ENCODE measurements around the gene CFTR. TPM values are rescaled to one million over a fixed set of nuclear protein-coding genes. Genes with fewer than 3 reads are reported as not detected.
"Not testable (repeated sequence)": the region's sequence is repeated elsewhere in the genome, so short reads cannot be mapped to it uniquely, and the experiment has no call there.

The CFTR gene
- total RNA-seq (2.0 TPM), polyA plus RNA-seq (0.05 TPM)

DNA sequence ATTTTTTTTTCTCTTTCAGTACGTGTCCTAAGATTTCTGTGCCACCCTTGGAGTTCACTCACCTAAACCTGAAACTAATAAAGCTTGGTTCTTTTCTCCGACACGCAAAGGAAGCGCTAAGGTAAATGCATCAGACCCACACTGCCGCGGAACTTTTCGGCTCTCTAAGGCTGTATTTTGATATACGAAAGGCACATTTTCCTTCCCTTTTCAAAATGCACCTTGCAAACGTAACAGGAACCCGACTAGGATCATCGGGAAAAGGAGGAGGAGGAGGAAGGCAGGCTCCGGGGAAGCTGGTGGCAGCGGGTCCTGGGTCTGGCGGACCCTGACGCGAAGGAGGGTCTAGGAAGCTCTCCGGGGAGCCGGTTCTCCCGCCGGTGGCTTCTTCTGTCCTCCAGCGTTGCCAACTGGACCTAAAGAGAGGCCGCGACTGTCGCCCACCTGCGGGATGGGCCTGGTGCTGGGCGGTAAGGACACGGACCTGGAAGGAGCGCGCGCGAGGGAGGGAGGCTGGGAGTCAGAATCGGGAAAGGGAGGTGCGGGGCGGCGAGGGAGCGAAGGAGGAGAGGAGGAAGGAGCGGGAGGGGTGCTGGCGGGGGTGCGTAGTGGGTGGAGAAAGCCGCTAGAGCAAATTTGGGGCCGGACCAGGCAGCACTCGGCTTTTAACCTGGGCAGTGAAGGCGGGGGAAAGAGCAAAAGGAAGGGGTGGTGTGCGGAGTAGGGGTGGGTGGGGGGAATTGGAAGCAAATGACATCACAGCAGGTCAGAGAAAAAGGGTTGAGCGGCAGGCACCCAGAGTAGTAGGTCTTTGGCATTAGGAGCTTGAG, at the start of gene CFTR:
TSS of gene CFTR (plus strand) at position 801 of the 830 bp plus-strand sequence. CDS start 70 bp downstream, outside the sequence.
- no peak for DNase-seq (ENCODE audit: extremely low spot score)

DNA sequence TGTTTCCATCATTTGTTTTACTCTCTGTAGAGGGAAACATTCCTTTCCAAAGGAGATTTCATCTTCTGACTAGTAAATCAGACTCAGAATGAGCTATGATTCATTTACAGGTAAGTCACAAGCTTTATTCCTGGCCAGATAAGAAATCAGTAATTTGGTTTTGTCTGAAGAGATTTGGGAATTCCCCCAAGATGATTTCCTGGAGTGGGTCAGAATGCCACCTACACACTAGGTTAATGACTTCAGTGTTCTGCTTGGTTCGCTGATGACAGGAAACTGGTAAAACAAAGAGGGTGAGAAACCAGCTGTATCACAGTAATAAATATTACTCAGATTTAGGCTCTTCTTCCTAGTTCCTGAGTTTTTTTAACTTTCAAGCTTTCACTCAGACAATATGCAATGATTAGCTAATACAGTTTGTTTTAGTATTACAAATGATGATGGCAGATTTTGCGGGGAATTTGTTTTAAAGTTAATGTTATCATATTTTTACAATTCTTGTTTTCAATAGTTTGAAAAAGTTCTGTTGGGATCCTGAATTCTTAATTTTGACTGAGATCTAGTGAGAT, 44.3 kb upstream of the CFTR start:
- WGBS, result 59% methylated on average over 2 of the region's 2 CpGs
- H3K27ac ChIP-seq (ENCODE audit: low read depth), result no peak overlapping the region
- no peaks in the 10 kb centered on the region for H3K36me3 ChIP-seq (ENCODE audit: insufficient read depth)
- no peak for DNase-seq (ENCODE audit: extremely low spot score)
- no peak overlapping the region for H3K4me3 ChIP-seq (ENCODE audit: low read depth, low read length)
- H3K4me1 ChIP-seq (ENCODE audit: insufficient read depth), result no peaks in the 10 kb centered on the region

More for the DNA sequence above, at the start of gene CFTR:
- 6% methylated on average over 45 of the region's 45 CpGs for WGBS
- H3K36me3 ChIP-seq (ENCODE audit: insufficient read depth), result peaks cover 1% of the 10 kb centered on the region
- no peaks in the 10 kb centered on the region for H3K4me1 ChIP-seq (ENCODE audit: insufficient read depth)
- peak within 1 kb of the TSS; percentile 31 for H3K4me3 ChIP-seq (ENCODE audit: low read depth, low read length)
- H3K27ac ChIP-seq (ENCODE audit: low read depth), result no peak within 1 kb of the TSS

DNA sequence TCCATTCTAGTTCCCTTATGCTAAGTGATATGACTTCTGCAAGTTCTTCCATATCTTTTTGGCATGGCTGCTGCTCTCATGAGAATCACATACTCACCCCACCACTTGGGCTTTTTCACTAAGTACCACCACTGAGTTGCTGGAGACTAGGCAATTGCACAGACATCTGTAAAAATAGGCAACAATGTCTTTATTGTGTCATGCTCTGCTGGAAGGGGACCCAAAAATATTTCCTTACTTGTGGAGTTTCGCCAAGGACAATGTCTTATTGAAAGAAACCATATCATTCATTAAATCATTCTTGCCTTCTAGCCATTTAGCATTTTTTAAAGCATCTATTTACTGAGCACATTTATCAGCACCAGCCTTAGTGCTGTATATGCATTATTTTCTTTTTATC, 35.2 kb upstream of the CFTR start:
- Histone ChIP-seq H3K4me1 (ENCODE audit: insufficient read depth) (no peaks in the 10 kb centered on the region), H3K4me3 (ENCODE audit: low read depth, low read length) (no peak overlapping the region), H3K27ac (ENCODE audit: low read depth) (no peak overlapping the region), H3K36me3 (ENCODE audit: insufficient read depth) (no peaks in the 10 kb centered on the region)
- DNase-seq (ENCODE audit: extremely low spot score), result no peak
- WGBS, result 85% methylated on average over 1 of the region's 1 CpG

DNA sequence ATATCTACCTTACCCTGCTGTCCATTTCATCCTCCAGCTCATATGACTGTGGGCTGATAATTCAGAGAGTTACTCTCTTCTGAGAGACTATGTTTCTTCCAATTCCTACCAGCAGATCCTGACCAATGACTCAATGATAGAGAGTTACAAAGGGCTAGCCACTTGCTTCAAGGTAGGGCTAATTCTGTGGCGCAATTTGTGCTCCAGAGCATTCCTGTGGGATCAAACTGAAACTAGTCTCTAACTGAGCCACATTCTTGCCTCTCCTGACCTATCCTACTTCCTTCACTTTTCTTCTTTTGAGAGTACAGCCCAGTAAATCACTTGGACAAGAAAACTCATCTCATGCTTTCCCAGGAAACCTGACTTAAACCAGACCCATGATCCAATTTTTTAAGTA, 34.6 kb upstream of the CFTR start:
- H3K4me3 ChIP-seq (ENCODE audit: low read depth, low read length), result no peak overlapping the region
- DNase-seq (ENCODE audit: extremely low spot score), result no peak
- H3K4me1 ChIP-seq (ENCODE audit: insufficient read depth), result no peaks in the 10 kb centered on the region
- no peaks in the 10 kb centered on the region for H3K36me3 ChIP-seq (ENCODE audit: insufficient read depth)
- WGBS, result 90% methylated on average over 1 of the region's 1 CpG
- no peak overlapping the region for H3K27ac ChIP-seq (ENCODE audit: low read depth)

DNA sequence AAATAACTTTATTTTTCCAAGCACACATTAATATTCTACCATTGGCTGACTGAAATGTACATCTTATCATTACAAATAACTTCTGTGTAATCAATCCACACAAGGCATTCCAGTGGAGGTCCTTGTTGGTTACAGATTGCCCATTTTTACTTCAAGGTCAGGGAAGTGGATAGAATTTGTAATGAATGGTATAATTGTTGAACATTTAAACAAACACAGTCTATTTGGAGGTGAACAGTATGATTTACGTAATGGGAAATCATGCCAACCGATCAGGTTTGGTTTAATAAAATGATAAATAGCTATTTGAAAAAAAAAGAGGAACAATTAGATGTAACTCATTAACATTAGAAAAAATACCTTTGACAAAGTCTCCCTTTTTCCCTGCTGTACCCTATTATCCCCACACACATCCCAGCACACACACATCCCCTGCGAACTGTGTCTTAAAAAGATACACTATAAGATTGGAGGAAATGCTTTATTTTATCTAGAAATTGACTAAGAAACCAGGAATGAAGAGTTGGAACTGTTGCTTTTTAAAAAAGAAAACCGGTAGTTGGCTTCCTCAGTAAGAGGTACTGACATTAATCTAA, 33.5 kb upstream of the CFTR start:
- no peaks in the 10 kb centered on the region for H3K4me1 ChIP-seq (ENCODE audit: insufficient read depth)
- 76% methylated on average over 4 of the region's 4 CpGs for whole genome bisulfite sequencing

DNA sequence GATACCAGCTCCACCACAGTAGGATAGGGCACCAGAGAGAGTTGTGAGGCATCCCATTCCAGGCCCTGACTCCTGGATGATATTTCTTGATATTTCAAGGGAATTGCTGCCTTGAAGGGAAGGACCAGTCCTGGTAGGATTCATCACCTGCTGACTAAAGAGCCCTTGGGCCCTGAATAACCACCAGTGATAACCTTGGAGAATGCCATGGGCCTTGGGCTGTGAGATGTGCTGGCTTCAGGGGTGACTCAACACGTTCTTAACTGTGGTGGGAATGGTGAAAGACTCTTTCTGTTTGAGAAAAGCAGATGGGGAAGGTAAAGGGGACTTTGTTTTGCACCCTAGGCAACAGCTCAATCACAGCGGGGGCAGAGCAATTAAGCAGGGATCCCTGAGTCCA, 31.2 kb upstream of the CFTR start:
- 78% methylated on average over 2 of the region's 2 CpGs for WGBS
- no peaks in the 10 kb centered on the region for H3K36me3 ChIP-seq (ENCODE audit: insufficient read depth)
- DNase-seq (ENCODE audit: extremely low spot score), result no peak
- no peaks in the 10 kb centered on the region for H3K4me1 ChIP-seq (ENCODE audit: insufficient read depth)
- no peak overlapping the region for H3K4me3 ChIP-seq (ENCODE audit: low read depth, low read length)
- H3K27ac ChIP-seq (ENCODE audit: low read depth), result no peak overlapping the region

More for the DNA sequence above, 33.5 kb upstream of the CFTR start:
- Histone ChIP-seq H3K36me3 (ENCODE audit: insufficient read depth) (no peaks in the 10 kb centered on the region), H3K27ac (ENCODE audit: low read depth) (no peak overlapping the region), H3K4me3 (ENCODE audit: low read depth, low read length) (no peak overlapping the region)
- no peak for DNase-seq (ENCODE audit: extremely low spot score)

DNA sequence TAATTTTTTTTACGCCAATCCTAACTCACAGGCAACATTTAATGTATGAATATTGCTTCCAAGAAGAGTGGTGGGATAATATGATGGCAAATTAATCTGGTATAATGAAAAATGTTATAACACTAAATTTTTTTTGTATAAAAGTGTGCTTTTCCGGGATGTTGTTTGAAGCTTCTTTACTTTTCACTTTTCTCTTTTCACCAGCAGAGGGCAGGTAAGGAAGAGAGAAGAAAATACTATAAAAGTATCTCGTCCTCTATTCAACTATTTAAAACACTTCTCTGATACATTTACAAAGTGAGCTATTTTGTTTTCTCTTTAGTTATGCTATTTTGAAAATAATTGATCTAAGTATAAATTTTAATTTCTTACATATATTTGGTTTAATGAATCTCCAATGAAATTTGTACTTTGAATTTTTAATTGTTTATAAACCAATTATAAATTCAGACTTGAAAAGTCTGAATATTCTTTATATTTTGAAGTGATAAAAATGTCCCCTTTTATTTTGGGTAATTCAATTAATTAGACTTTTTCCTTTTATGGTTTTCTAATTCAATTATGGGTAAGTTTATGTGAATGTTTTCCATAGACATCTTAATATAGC, 20.7 kb upstream of the CFTR start:
- no peak overlapping the region for H3K27ac ChIP-seq (ENCODE audit: low read depth)
- no peaks in the 10 kb centered on the region for H3K4me1 ChIP-seq (ENCODE audit: insufficient read depth)
- no peak overlapping the region for H3K4me3 ChIP-seq (ENCODE audit: low read depth, low read length)
- H3K36me3 ChIP-seq (ENCODE audit: insufficient read depth), result no peaks in the 10 kb centered on the region
- no peak for DNase-seq (ENCODE audit: extremely low spot score)
- 33% methylated on average over 3 of the region's 3 CpGs for WGBS

DNA sequence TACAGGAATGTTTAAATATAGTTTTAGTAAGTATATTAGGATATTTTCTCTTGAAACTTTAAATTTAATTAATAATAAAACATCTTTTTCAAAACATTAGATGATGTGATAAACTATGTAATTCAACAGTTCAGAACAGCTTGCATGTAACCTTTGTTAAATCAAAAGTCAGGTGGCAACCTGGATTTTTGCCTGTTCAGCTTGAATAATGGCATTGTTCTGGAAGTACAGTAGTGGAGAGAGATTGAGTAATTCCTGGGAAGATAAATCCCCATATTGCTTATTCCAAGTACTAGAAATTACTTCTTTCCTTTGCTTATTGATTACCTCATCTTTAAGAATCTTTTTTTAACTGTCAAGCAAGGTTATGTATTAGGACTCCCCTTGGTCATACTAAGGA, 20.1 kb upstream of the CFTR start:
- Histone ChIP-seq H3K4me3 (ENCODE audit: low read depth, low read length) (no peak overlapping the region), H3K27ac (ENCODE audit: low read depth) (no peak overlapping the region), H3K36me3 (ENCODE audit: insufficient read depth) (no peaks in the 10 kb centered on the region), H3K4me1 (ENCODE audit: insufficient read depth) (no peaks in the 10 kb centered on the region)
- no peak for DNase-seq (ENCODE audit: extremely low spot score)

DNA sequence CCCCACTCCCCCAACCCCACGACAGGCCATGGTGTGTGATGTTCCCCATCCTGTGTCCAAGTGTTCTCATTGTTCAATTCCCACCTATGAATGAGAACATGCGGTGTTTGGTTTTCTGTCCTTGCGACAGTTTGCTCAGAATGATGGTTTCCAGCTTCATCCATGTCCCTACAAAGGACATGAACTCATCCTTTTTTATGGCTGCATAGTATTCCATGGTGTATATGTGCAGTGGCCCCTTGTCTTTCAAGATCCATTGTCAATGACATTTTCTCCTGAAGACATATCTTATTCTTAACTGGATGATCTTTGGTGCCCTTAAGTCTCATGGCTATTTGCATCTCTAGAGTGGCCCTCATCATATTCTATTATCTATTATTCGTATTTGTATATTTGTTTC, 19.0 kb upstream of the CFTR start:
- H3K4me1 ChIP-seq (ENCODE audit: insufficient read depth); H3K4me3 ChIP-seq (ENCODE audit: low read depth, low read length); DNase-seq (ENCODE audit: extremely low spot score); H3K27ac ChIP-seq (ENCODE audit: low read depth); H3K36me3 ChIP-seq (ENCODE audit: insufficient read depth): not testable (repeated sequence)
- WGBS, result 89% methylated on average over 4 of the region's 4 CpGs

DNA sequence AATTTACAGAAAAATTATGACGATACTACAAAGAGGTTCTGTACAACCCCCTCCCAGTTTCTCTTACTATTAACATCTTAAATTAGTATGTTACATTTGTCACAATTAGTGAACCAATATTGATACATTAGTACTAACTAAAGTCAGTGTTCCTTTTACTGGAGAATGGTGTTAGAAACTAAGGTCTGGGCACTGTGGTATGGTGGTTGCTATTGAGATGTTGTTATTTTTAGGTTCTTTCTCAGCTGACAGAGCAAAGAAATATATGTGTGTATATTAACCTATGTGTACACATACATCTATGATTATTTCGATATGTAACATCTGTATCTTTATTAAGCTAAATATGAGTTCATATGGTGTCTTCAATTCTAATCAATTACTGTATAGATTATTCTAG, 11.7 kb upstream of the CFTR start:
- DNase-seq (ENCODE audit: extremely low spot score), result no peak
- no peak overlapping the region for H3K4me3 ChIP-seq (ENCODE audit: low read depth, low read length)
- H3K36me3 ChIP-seq (ENCODE audit: insufficient read depth), result no peaks in the 10 kb centered on the region
- H3K27ac ChIP-seq (ENCODE audit: low read depth), result no peak overlapping the region
- WGBS, result 92% methylated on average over 2 of the region's 2 CpGs
- H3K4me1 ChIP-seq (ENCODE audit: insufficient read depth), result no peaks in the 10 kb centered on the region

DNA sequence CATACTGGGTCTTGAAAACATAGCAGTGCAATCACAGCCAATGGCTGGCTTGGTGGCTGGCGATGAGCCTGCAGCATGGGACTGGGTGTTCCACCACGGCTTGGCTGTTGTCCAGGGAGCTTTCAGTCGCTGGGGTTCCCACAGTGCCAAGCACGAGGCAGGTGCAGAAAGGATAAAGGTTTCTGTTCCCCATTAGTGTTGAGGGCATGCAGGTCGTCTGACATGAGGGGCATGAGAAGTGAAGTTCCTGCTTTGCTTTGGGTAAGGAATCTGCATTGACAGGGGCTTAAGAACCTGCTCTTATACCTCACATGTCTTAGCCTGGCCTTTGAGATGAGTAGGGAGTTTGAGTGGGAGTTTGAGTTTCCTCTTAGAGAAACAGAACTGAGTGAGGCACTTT, 9.0 kb upstream of the CFTR start:
- no peaks in the 10 kb centered on the region for H3K4me1 ChIP-seq (ENCODE audit: insufficient read depth)
- H3K27ac ChIP-seq (ENCODE audit: low read depth), result no peak overlapping the region
- DNase-seq (ENCODE audit: extremely low spot score), result no peak
- H3K36me3 ChIP-seq (ENCODE audit: insufficient read depth), result peaks cover 1% of the 10 kb centered on the region
- no peak overlapping the region for H3K4me3 ChIP-seq (ENCODE audit: low read depth, low read length)
- WGBS, result 72% methylated on average over 5 of the region's 5 CpGs

DNA sequence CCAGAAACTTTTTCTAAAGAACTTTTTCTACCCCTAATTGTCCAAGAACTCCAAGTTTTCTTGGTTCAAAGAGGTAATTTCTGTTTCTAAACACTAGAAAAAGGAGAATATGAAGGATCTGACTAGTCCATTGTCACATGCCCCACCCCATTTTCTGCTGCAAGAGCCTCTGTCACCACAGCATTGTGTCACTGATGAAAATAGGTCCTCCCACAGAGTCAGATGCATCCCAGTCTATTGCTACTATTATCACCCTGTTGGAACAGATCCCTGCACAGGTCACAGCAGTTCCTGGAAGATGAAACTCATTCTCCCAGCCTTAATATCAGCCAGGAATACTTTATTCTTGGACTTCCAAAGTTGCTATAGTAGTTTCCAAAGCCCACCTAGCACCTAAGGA, 7.5 kb upstream of the CFTR start:
- Histone ChIP-seq H3K36me3 (ENCODE audit: insufficient read depth) (peaks cover 1% of the 10 kb centered on the region), H3K4me1 (ENCODE audit: insufficient read depth) (no peaks in the 10 kb centered on the region), H3K4me3 (ENCODE audit: low read depth, low read length) (no peak overlapping the region), H3K27ac (ENCODE audit: low read depth) (no peak overlapping the region)
- DNase-seq (ENCODE audit: extremely low spot score), result no peak

DNA sequence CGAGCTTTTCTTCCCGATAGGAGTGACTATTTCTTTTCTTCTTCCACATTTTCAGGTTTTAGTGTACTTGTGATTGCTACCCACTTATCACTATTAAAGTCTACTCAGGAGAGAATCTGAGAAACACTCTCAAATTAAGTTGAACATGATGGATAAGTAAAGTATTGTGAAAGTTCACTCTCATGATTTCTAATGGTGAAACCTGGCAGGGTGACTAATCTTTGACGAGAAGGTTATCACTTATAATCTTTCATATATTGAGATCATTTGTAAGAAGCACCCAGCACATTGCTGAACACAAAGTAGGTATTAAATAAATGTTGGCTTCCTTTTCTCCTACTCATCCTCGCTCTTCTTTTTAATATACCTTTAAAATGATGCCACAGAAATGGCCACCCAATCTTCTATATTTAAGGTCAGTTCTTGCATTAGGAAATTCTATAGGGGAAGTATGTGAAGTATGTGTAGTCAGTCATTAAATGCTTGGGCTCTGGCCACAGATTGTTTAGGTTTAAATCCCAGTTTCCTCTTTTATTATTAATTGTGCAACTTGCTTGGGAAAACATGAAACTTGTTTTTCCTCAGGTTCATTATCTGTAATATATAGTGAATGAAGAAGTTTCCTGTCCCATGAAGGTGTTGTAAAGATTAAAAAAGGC, 3.1 kb upstream of the CFTR start:
- 70% methylated on average over 4 of the region's 4 CpGs for WGBS
- Histone ChIP-seq H3K27ac (ENCODE audit: low read depth) (no peak overlapping the region), H3K4me1 (ENCODE audit: insufficient read depth) (no peaks in the 10 kb centered on the region), H3K4me3 (ENCODE audit: low read depth, low read length) (no peak overlapping the region), H3K36me3 (ENCODE audit: insufficient read depth) (peaks cover 1% of the 10 kb centered on the region)
- DNase-seq (ENCODE audit: extremely low spot score), result no peak
